ELF-1 (cell line): Measurements from ENCODE around the gene AUTS2.

Experiments used
- DNase-seq: peaks from one replicate; pipeline ENCODE4 v3.0.0-alpha.2; 2016; ENCODE audit warnings: low read depth, low spot score

The AUTS2 gene

GRCh38 chr7:70372768-70373515 is 774.7 kb downstream of the AUTS2 start:
- no peak for DNase-seq

DNA sequence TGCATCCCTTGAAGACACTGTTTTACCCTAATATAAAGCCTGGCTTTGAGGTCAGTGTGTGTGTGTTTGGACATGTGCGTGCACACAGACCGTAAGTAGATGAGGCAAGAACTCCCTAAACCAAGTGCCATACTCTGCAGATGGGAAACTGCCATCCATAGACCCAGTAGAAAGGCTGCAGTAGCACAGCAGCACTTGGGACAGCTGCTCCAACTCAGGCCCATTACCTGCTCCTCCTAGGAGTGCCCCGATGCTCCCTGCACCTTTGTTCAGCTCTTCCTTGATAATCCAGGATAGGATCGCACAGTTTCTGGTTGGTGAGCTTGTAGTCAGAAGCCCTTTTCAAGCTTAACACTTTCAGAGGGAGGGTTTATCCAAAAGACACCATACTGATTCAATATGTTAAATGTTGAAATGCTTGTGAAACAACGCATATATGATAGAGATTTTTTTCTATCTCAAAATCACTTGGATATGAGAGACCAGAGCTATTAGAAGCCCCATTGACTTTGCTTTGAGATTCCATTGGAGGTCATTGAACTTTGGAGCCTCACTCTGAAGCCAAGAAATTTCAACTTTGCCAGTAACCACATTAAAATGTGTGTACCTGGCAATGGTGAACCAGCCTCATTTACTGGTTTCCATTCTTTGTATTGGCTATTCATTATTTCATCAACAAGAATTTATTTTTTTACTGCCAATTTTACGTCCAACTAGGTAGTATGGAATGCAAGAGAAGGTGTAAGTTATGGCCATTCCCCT is 776.7 kb downstream of the AUTS2 start:
- DNase-seq, result no peak

DNA sequence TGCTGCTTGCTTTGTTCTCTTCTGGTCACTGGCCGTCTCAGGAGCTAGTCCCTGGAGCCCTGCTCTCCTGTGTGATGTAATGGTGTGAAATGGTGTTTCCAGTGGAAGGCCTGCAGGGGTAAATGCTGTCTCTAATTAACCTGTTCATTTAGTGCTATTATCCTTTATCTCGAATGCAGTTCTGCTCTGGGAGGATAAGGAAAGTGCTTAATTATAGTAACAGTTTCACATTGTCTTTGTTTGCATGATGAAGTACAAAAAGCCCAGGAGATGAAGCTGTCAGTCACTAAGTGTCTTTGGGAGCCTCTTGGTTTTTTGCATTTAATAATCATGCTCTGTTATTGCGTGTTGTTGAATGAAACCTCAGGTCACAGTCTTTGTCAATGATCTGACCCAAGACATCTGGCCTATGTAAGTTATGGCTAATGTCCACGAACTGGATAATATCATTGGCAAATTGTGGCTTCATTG is 778.3 kb downstream of the AUTS2 start:
- peak; percentile 43 for DNase-seq

GRCh38 chr7:70377957-70378356 is 779.7 kb downstream of the AUTS2 start:
- no peak for DNase-seq

GRCh38 chr7:70379210-70379609 is 780.9 kb downstream of the AUTS2 start:
- DNase-seq, result no peak

GRCh38 chr7:70380421-70381015 is 782.2 kb downstream of the AUTS2 start:
- DNase-seq, result no peak

DNA sequence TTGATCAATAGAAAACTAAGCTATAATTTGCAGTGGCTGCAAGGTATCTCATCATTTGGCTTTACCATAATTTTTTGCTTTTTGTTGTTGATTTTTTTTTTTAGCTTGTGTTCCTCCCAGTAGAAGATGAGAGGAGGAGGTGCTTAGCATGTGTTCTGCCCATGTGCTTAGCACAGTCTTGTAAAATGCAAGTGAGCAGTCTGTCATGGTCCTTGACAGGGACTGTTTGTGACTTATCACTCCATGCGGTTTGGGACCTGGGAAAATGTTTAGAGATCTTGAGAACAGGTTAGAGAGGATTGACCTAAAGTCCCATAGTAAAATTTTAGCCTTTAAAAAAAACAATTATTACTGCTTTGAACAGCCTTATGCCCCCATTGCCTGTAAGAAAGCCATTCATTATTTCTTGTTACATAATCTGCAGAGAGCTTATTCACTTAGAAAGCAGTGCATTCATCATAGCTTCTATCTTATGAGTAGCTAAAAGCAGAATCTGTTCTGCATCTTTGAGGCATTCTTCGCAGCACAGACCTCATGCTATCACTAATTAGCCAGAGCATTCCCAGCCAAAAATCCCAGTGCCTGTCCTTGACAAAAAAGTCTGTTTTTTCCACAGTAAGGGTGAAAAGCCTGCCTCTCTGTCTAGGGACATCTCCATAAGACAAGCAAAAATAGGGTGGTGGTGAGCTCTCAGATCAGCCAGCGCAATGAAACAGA is 784.9 kb downstream of the AUTS2 start:
- DNase-seq, result no peak

- DNase-seq, result no peak
Observed at GRCh38 chr7:70384024-70384423, 785.7 kb downstream of the AUTS2 start.

GRCh38 chr7:70384891-70385290 is 786.6 kb downstream of the AUTS2 start:
- DNase-seq, result no peak

DNA sequence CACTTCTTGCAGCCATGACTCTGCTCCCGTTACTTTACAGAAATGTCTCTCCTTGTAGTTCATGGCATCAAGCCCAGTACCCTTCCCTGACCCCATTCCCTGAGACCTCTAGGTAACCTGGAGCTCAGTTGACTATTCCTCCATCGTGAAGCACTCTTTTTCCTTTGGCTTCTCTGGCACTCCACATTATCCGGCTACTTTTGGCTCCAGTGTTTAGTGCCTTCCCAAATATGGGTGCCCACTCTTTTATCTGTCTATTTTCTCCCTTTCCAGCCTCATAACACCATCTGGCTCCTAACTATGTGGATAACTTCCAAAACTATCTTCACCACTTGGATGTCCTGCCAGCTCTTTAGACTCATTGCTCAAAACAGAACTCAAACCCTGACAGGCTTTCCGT is 788.9 kb downstream of the AUTS2 start:
- no peak for DNase-seq

DNA sequence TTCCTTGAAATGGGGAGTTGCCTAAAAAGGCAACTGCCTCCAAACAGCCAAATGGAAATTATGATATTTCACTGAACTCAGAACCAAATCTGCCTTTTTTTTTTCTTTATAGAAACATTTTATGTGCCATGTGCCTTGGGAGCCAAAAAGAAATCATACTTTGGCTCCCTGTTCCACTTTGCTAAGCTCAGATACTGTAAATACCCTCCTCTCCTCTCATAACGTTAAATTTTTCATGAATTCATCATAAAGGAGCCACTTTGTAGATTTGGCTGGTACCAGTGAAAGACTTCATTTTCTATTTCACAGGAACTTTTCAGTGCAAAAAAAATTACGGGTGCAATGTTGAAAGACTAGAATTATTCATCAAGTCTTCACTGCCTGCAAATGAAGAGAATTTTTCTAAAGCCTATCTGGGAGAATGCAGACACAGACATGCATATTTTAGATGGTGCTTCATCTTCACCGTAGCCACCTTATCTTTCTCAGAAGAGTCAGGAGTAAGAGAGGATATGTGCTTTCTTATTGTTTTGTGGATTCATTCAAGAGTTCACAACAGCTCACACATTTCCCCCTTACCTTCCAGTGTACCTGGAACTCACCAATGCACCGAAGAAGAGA is 791.4 kb downstream of the AUTS2 start:
- DNase-seq, result no peak

DNA sequence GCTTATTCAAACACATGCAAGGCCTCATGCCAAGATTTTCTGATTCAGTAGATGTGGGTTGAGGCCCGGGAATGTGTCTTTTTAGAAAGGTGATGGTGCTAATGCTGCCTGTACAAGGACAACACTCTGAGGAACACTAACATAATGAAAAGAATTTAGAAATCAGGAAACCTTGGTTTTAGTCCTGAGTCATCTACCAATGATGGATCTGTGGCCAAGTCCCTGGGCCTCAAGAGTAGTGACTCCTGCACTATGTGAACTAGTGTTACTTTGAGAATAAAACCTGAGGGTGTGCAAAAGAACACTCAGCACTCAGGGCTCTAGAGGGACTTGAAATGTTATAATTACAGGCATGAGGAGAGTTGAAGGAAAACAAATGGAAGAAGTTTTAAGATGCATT is 792.0 kb downstream of the AUTS2 start:
- DNase-seq, result no peak

- DNase-seq, result no peak
Observed at GRCh38 chr7:70392256-70392876, 794.1 kb downstream of the AUTS2 start.

GRCh38 chr7:70392877-70393435 is 794.7 kb downstream of the AUTS2 start:
- DNase-seq, result peak; percentile 15

GRCh38 chr7:70393956-70394355 is 795.7 kb downstream of the AUTS2 start:
- DNase-seq, result no peak

DNA sequence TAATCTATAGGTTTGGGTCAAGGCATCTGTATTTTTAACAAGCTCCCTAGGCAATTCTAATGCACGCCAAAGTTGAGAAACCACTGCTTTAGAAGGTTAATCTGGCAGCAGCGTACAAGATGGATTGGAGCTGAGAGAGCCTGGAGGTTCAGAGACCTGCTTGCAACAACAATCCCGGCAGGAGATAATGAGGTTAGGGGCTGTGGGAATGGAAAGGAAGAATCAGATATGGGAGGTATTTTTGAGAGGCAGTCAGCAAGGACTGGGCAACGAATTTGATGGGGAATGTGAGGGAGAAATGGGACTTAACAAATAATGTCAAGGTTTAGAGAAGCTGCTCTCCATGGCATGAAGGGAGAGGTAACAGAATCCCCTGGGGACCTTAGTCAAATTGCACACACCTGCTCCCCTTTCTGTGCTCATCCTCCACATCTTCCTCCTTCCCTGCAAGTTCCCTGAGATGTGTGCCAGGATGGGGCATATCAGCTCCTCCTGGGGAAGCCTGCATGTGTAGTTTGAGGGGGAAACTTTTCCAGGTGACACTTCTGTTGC is 802.6 kb downstream of the AUTS2 start:
- no peak for DNase-seq

DNA sequence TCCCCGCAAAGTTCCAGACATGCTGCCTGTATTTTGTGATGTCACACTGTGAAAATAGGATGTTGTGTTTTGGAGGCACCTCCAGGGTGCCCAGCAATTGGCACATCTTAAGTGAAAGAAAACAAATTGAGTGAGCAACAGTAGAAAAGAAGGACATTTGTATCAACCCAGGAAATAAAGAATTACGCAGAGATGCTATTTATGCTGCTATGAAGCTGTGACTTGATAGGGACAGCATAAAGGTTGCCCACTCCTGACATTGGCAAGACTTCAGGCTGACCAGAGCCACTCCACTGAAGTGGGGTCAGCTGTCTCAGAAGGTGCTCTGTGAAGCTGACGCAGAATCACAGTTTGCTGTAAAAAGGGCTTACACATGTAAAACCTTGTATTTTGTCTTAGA is 803.8 kb downstream of the AUTS2 start:
- no peak for DNase-seq

GRCh38 chr7:70405241-70405640 is 807.0 kb downstream of the AUTS2 start:
- DNase-seq, result no peak

DNA sequence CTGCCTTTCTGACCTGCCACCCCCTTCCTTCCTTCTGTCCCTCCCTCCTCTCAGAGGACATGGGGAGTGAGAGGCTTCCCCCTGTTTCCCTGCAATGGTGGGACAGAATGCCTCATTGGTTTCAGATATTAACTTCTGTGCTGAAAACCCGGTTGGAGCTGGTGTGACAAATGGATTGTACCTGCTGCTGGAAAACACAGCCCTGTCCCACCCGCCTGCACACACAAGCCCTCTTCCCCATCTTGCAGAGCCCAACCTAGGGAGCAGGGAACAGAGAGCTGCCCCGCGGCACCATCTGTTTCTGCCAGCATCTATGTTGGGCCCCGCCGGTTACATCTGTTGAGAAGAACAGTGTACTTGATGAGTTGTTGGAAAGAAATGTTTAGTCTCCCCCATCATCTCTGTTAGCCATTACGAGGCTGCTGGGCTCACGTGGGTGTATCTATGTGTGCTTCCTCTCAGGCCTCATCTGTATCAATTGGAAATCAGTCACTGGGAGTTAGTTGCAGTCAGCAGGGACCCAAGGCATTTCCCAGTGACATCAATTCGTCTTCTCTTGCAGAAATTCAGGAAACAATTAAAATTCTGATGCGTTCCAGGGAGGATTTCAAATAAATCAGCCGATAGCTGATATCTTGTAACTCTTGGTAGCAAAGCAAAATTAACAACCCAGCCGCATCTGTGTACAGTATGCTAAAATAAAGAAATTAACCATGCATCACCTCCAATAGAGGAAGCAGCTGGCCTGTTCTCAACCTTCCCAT is 808.1 kb downstream of the AUTS2 start:
- DNase-seq, result peak; percentile 13

DNA sequence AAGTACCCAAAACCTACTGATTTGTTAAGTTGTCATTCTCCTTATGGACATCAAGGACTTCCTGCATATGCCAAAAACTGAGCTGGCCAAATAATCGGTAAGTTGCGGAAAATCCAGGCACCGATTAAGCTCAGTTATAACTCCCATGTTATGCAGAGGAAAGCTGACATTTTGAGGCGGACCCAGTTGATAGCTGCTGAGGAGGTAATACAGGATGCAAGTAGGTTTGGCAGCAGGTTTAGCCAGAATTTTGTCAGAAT is 808.6 kb downstream of the AUTS2 start:
- no peak for DNase-seq
